Amniotic stem cell (primary cell): ENCODE results near the gene GJC1.

ENCODE experiments used
- DNase-seq: peaks from one replicate; lab custom pipeline; 2025; lab: John Stamatoyannopoulos, UW

GJC1 gene

DNA sequence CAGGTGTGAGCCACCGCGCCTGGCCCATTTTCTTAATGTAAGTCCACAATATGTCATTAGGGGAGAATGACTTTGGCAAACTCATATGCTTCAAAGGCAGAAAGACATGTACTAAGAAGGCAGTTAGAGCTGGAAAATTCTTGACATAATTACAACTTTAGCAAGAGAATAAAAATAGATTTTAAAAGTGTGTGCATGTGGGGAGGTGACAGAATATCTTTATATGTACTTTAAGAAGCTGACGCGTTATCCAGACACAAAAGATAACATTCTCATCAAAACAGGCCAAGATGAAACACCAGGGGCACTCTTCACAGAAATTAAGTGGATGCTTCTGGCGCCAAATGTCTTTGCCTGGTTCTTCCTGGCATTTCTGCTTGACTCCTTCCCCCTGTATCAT lies 28.2 kb downstream of the GJC1 start:
- no peak for DNase-seq

DNA sequence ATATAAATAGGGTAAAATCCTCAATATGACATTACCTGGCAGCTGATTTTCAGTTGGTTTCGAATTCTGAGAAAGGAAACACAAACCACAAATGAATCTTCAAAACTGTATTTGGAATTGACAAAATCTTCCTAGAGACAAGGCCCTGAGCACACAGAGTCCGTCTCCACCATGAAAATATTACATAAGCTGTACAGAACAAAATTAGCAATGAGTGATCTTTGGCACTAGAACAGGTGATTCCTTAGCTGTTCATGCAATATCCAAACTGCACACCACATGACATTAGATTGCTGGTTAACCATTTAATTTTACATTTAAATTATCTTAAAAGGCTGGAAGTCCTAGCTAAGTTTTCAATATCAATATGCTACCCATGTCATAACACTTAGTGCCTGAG lies 31.7 kb downstream of the GJC1 start:
- no peak for DNase-seq

DNA sequence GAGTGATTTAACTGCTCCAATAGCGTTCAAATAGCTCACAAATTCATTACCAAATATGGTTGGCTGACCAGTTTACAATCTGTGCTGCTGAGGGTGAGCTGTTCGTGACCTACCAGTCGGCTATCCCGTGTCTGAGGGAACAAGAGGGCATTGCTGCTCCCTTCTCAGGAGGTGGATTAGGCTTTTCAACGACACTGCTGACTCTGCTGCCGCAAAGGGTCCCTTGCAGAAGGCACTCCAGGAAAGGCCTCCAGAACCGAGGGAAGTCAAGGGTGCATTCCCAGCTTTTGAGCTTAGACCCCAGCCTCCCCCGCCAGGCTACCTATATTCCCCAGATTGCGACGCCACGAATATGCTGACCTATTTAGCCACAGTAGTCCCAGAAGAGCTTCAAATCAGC lies 32.3 kb downstream of the GJC1 start:
- DNase-seq, result no peak

DNA sequence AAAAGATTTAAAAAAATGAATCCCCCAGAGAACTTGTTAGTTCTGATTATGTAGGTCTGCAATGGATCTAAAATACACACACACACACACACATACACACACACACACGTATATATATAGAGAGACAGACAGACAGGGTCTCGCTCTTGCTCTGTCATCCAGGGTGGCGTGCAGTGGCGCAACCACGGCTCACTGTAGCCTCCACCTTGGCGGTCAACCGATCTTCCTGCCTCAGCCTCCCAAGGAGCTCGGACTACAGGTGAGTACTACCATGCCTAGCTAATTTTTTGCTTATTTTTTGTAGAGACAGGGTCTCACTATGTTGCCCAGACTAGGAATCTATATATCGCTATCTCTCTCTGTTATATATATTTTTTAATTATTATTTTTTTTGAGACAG lies 33.4 kb downstream of the GJC1 start:
- DNase-seq, result no peak

DNA sequence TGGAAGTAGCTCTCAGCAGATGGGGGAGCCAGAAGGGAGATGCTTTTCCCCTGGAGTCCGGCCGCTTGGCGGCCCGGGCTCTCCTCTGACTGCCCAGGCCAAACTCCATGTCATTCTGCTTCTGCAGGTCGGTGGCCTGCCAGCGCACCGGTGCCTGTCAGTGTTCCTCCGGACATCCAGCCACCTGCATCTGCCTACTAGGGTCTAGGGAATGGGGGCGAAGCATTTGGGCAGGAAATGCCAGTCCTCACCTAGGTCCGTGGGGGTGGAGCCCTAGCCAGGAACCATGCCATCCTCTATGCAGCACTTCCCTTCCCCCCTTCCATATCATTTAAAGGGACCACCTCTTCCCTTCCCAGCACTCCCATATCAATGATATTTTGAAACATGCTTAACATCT lies 34.2 kb downstream of the GJC1 start:
- DNase-seq, result no peak

DNA sequence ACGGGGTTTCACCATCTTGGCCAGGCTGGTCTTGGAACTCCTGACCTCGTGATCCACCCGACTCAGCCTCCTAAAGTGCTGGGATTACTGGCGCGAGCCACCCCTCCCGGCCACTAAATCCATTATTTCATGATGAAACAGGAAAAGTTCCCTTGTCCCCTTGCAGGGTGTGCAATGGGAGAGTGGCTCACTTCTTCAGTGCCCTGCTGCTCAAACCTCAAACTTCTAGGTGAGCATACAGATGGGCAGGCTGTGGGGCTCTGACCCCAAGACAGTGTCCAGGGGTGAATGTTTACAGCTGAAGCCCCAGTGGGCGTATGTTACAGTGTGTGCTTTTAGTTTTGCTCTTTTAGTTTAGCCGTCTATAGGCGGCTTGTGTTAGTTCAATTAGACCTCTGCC lies 34.7 kb downstream of the GJC1 start:
- no peak for DNase-seq

DNA sequence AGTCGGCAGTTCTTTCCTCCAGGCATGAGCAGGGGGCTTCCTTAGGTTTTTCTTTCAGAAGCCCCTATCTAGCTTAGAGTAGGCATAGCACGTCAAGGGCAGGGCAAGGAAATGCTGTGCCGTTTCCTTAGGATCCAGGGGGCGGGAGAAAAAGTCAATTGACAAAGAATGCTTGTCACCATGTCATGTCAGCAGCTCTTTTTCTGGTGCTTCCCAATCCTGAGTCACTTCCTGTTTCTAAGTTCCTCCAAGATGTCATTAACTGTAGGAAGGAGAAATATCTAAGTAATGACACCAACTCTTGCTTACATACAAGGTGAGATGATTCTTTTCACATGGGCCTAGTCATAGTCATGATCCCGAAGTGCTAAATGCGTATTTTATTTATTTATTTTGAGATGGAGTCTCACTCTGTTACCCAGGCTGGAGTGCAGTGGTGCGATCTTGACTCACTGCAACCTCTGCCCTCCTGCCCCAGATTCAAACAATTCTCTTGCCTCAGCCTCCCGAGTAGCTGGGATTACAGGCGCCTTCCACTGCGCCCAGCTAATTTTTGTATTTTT lies 35.2 kb downstream of the GJC1 start:
- peak; percentile 46 for DNase-seq

DNA sequence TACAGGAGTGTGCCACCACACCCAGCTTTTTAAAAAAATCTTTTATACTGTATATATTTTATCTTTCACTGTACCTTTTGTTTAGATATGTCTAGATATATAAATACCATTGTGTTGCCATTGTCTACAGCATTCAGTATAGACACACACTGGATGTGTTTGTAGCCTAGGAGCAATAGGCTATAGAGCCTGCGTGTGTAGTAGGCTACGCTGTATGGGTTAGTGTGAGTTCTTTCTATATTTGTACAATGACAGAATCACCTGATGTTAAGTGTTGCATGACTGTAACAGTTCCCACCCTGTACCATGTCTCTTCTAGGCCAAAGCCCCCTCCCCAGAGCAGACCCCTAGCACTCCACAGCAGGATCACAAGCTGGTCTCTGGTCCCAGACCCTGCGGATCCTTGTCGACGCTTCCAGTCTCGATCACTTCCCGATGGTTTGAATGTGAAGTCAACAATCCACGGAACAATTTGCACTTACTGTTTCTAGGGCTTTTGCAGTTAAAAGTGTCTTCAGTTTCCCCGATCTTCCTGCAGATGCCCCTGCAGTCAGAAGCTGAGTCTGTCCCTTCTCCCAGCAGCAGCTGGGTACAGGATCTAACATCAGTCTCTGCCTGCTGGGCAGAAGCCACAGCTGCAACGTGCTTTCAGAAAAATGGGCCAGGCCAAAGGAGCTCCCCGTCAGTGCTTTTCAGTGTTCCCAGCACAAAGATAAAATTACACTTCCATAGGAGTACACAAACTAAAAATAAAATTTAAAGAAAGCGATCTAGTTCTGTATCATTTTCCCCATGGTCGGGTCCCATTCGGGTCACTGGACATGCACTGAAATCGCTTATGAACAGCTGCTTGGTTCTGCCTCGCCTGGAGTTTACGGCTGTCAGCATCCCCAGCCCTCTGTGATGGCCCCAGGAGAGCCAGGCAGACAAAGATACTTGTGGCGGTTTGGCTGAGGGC lies 35.9 kb downstream of the GJC1 start:
- no peak for DNase-seq

DNA sequence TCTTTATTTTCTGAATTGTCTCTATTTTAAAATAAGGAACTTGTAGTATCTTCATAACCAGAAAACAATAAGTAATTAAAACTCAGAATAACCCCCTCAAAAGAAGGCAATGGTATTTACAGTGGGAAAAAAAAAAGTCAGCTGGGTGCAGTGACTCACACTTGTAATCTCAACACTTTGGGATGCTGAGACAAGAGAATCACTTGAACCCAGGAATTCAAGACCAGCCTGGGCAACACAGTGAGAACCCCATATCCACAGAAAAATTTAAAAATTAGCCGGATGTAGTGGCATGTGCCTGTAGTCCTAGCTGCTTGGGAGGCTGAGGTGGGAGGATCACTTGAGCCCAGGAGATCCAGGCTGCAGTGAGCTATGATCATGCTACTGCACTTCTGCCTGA lies 37.8 kb downstream of the GJC1 start:
- DNase-seq, result no peak

DNA sequence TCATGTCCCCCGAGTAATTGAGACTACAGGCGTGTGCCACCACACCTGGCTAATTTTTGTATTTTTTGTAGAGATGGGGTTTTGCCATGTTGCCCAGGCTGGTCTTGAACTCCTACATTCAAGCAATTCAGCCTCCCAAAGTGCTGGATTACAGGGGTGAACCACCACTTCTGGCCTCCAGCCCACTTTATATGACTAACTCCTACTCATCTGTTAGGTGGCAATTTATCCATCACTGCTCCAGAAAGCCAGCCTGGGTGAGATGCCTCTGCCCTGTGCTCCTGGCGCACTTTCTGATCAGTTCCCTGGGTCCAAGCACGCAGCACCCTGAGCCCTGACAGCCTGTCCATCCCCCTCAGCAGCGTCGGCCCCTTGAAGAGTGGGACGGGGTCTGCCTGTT lies 41.9 kb downstream of the GJC1 start:
- no peak for DNase-seq

DNA sequence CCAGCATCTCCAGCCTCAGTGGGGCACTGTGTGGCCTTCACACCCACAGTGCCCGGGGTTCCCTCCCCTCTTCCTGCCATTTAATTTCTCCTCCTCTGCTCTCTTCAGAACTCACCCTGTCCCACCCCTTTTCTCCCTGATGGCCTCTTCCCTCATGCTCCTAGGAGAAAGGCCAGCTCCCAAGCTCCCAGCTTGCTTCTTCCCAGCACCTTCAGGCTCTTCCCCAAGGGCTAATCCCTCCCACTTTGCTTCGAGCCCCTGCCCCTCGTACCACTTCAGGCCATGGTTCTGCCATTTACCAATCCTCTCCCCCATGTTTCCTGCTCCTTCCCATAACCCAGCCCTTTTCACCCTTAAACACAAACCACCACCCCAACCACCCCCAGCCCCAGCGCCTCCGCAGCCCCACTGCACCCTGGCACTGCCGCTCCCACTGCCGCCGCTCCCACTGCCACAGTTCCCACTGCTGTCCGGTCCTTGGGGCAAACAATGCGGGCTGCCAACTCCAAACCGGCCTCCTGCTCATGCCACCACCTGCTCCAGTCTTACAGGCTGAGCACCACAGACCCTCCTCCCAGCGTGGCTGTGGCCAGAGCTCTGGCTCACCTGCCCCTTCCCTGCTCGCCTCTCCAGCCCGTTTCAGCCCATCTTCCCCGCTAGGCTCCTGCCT lies 42.7 kb downstream of the GJC1 start:
- no peak for DNase-seq

DNA sequence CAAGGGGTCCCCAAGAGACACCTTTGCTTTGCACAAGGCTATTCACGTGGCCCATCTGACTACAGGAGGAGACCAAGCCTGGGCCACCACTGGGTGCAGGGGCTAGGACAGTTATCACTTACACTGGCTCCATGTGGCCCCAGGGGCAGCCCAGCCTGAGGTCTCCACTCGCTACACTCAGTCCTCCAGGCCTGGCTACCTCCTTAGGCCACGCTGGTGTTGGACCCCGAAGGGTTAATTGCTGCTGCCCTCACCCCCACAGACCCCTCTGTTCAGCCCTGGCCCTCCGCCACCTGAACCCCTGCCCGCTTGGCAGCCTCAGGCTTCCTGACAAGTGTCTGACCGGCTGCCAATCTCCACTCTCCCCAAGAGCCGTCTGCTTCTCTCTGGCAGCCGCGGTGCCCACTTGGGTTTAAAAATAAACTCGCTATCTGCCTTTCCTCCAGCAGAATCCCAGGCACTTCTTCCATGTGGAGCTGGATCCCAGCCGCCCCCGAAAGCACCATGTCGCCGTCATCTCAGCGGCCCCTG lies 43.5 kb downstream of the GJC1 start:
- no peak for DNase-seq

DNA sequence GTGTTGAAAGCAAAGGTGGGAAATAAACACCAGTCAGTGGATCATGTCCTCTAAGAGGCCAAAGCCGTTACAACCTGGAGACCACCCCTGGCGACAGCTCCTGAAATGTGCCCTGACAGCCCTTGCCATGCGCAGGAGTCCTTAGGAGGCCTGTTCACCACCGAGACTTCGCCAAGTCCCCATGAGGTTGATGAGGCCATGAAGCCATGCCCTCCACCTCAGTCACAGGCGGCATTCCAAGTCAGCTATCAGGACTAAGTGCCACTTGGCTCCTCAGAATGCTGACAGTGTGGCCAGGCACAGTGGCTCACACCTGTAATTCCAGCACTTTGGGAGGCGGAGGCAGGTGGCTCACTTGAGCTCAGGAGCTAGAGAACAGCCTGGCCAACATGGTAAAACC lies 44.2 kb downstream of the GJC1 start:
- no peak for DNase-seq

DNA sequence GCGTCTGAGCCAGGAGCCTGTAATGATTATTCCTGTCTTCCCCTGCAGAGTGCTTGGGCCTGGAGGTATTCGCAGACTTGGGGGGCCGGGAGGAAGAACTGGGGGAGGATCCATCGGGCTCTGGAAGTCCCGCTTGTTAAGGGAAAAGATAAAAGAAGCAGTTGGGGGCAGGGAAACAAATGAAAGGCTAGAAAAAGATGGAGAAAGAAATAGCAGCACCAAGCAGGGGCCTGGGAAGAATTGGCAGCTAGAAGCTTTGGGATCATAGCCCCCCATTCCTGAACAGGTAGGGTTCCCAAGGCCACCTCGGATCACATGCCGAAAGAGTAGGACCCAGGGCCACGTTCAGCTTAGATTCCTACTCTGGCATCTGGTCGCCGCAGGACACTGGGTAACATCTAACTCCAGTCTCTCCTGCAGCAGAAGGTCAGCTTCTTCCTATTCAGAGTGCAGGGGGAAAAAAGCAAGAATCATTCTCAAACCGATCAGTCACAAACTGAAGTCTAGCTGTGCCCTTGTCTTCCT lies 47.7 kb downstream of the GJC1 start:
- no peak for DNase-seq

DNA sequence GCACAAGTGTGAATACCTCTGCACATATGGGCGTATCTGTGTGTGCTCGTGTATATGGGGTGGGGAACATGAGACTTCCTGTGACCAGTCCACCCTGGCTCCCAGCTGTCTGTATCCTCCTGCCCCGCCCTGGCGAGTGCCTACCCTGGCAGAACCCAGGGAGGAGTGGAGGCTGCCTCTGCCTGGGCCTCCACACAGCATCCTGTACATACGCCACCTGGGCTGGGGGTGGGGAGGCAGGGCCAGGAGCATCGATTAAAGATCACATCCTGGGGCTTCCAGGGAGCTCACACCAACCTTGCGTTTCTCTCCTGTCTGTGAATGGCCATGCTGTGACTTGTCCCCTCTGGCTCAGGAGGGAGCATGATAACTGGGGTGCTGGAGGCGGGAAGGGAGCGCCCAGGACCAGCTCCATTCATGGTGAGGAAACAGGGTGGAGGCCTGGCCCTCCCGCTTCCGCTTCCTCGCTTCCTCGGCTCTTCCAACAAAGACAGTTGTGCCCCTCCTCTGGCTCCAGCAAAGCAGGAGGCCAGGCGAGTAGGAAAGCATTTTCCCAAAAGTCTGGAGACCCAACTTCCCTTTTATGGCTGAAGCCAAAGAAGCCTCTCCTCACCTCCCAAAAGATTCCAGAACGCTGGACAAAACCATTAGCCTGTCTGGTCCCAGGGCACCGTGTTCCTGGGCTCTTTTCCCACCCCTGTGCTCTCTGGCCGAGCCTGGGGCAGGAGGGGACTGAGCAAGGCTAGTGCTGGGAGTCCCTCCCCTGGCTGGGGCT lies 48.3 kb downstream of the GJC1 start:
- DNase-seq, result no peak

DNA sequence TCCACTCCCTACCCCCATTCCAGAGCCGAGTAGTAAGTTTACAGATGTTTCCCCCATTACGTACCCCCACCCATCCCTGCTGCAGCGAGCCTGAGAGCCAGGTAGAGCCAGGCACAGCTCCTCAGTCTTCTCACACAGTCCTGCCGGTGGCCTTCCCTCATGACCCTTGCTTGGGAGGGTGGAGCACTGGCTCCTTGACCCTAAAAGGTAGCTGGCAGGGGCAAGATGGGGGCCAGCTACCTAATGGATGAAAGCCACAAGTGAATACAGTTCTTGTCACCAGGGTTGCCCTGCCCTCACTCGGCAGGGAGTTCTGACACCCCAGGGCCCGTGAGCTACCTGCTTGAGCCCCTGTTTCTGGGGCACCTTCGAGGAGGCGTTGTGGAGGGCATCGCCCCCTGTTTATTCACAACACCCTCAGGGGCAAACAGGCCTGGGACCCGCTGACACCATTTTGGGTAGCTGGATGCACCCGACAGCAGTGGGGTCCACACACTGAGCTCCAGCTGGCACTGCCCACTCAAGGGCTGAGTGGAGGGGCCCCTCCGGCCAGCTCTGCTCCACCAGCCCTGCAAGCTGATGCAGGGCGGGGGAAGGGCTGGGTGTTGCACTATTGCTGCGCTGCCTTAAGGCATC lies 49.1 kb downstream of the GJC1 start:
- DNase-seq, result no peak

DNA sequence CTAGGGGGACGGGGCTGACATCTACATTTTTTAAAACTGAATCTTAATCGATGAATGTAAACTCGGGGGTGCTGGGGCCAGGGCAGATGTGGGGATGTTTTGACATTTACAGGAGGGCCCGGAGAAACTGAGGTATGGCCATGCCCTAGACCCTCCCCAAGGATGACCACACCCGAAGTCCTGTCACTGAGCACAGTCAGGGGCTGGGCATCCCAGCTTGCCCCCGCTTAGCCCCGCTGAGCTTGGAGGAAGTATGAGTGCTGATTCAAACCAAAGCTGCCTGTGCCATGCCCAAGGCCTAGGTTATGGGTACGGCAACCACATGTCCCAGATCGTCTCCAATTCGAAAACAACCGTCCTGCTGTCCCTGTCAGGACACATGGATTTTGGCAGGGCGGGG lies 49.9 kb downstream of the GJC1 start:
- DNase-seq, result no peak

DNA sequence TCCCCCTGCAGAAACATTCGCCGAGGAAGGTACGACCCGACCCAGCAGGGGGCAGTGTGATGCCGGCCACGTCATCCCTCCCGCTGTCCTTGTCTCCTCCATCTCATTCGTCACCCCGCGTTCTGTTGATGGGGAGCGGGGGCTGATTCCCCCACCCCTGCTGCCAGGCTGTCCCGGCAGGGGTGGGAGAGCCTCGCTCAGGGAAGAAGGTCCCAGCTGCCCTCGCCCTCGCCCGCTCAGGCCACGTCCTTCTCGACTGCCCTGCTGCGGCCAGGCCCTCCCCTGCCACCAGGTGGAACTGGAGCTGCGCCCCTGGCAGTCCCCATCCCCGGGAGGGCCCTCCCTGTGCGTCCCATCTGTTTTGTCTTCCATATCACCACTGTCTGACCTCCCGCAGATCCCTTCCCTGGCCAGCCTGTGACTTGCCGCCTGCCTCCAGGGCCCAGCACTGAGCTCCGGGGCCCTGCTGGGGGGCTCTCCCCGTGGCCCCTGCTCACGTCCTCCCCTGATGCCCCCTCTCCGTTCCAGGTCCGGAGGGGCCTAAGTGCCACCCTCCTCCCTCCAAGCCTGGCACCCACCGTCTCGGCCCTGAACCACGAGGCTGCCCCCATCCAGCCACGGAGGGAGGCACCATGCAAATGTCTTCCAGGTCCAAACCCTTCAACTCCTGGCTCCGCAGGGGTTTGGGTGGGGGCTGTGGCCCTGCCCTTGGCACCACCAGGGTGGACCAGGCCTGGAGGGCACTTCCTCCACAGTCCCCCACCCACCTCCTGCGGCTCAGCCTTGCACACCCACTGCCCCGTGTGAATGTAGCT lies 50.7 kb downstream of the GJC1 start:
- DNase-seq, result peak; percentile 66

DNA sequence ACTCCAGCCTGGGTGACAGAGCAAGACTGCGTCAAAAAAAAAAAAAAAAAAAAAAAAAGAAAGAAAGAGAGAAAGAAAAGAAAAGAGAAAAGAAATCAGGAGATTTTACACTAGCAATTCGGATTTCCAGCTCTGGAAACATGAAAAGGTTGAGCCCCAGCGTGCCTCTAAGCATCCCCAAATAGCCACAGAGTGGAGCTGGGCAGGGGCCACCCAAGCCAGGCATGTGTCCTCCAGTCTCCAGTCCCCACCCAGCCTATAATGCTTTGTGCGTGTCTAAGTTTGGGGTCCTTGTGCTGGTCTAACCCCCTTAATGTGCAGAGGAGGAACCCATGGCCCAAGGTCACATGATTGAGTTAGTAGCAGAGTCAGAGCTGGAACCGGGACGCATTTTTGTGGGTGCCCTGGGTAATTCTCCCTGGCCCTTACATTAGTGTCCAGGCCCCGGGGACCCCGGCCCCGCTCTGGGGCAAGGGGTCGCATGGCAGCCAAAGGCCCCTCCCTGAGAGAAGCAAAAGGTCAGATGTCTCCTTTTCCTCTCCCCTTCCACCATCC lies 51.4 kb downstream of the GJC1 start:
- DNase-seq, result no peak
